Activated CD4-positive, alpha-beta T cell treated with anti-CD3 and anti-CD28 coated beads for 1 hour (primary cell): ENCODE results near the gene FEN1.

Source experiments
- DNase-seq: peaks from one replicate; pipeline ENCODE4 v3.0.0-alpha.2; 2020

The FEN1 gene

GRCh38 chr11:61757213-61757862 lies 35.4 kb upstream of the FEN1 start:
- DNase-seq: no peak

- no peak for DNase-seq
Observed at GRCh38 chr11:61760946-61761345, 31.8 kb upstream of the FEN1 start.

- DNase-seq: no peak
Observed at GRCh38 chr11:61761440-61762222, 31.1 kb upstream of the FEN1 start.

- DNase-seq: no peak
Observed at GRCh38 chr11:61762223-61762615, 30.5 kb upstream of the FEN1 start.

- DNase-seq: no peak
Observed at GRCh38 chr11:61762798-61763197, 29.9 kb upstream of the FEN1 start.

GRCh38 chr11:61763930-61764605 lies 28.6 kb upstream of the FEN1 start:
- DNase-seq: no peak

- no peak for DNase-seq
Observed at GRCh38 chr11:61764606-61765260, 28.0 kb upstream of the FEN1 start.

GRCh38 chr11:61765550-61766253 lies 27.0 kb upstream of the FEN1 start:
- DNase-seq: no peak

GRCh38 chr11:61766353-61766841 lies 26.3 kb upstream of the FEN1 start:
- DNase-seq: no peak

- no peak for DNase-seq
Observed at GRCh38 chr11:61768376-61769076, 24.2 kb upstream of the FEN1 start.

GRCh38 chr11:61769169-61769920 lies 23.4 kb upstream of the FEN1 start:
- no peak for DNase-seq

GRCh38 chr11:61769946-61770683 lies 22.6 kb upstream of the FEN1 start:
- DNase-seq: no peak

GRCh38 chr11:61771195-61771894 lies 21.4 kb upstream of the FEN1 start:
- no peak for DNase-seq

- DNase-seq: no peak
Observed at GRCh38 chr11:61771985-61772455, 20.7 kb upstream of the FEN1 start.

GRCh38 chr11:61773356-61773755 lies 19.4 kb upstream of the FEN1 start:
- no peak for DNase-seq

GRCh38 chr11:61773809-61774208 lies 18.9 kb upstream of the FEN1 start:
- no peak for DNase-seq

- no peak for DNase-seq
Observed at GRCh38 chr11:61774411-61774810, 18.3 kb upstream of the FEN1 start.

- no peak for DNase-seq
Observed at GRCh38 chr11:61775106-61775505, 17.6 kb upstream of the FEN1 start.
